Tongue (tissue), 2 donors: ENCODE measurements around the gene AQP12A. TPM values are rescaled to one million over a fixed set of nuclear protein-coding genes. Genes with fewer than 3 reads are reported as not detected.

ENCODE experiments used
- DNase-seq: peaks from one replicate; pipeline ENCODE4 v3.0.0-alpha.2; 2015
- total RNA-seq: library from RNA; depleted of rRNA; stranded (reverse); fragments of >200 nt; gene quantifications from one replicate; pipeline ENCODE4 v1.2.3, GENCODE V29; 2014

Gene AQP12A
- total RNA-seq, 1 donor from 2014 or later, result not detected

- no peak for DNase-seq
Measured at GRCh38 chr2:240708457-240708856, 16.8 kb downstream of the AQP12A start.

- no peak for DNase-seq
Measured at GRCh38 chr2:240711296-240711695, 19.6 kb downstream of the AQP12A start.

DNA sequence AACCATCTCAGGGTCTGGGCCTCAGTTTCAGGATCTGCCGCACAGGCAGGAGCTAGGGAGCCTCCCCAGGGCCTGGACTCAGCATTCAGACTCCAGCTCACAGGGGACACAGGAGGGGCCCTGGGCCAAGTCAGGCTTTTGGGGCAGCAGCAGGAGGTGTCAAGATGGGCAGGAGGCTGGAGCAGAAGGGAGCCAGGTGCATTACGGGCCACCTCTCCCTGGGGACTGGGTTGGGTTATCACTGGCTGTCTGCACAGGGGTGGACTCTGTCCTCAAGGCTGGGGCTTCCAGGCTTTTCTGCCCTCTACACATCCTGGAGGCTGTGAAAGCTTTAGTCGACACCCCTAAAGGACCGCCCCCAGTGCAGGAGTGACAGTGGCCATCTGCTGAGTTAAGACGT, 20.0 kb downstream of the AQP12A start:
- no peak for DNase-seq

DNA sequence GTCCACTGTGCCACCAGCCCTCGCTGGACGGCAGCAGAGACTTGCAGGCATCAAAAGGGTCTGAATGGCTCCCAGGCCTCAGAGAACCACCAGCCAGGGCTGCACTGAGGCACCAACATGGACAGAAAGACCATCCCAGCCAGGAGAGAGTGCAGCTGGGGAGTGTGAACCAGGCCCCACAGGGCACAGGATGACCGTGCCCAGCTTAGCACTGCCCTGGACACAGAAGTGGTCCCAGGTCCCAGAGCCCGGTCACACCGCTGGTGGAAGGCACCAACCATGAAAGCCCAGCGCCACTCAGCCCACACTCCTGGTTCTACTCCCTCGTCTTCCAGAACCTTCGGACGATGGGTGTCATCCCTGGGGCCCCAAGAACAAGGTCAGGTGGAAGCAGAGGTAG, 20.5 kb downstream of the AQP12A start:
- no peak for DNase-seq

- no peak for DNase-seq
Measured at GRCh38 chr2:240713071-240713927, 21.6 kb downstream of the AQP12A start.

GRCh38 chr2:240713928-240714746, 22.5 kb downstream of the AQP12A start:
- DNase-seq, result no peak

DNA sequence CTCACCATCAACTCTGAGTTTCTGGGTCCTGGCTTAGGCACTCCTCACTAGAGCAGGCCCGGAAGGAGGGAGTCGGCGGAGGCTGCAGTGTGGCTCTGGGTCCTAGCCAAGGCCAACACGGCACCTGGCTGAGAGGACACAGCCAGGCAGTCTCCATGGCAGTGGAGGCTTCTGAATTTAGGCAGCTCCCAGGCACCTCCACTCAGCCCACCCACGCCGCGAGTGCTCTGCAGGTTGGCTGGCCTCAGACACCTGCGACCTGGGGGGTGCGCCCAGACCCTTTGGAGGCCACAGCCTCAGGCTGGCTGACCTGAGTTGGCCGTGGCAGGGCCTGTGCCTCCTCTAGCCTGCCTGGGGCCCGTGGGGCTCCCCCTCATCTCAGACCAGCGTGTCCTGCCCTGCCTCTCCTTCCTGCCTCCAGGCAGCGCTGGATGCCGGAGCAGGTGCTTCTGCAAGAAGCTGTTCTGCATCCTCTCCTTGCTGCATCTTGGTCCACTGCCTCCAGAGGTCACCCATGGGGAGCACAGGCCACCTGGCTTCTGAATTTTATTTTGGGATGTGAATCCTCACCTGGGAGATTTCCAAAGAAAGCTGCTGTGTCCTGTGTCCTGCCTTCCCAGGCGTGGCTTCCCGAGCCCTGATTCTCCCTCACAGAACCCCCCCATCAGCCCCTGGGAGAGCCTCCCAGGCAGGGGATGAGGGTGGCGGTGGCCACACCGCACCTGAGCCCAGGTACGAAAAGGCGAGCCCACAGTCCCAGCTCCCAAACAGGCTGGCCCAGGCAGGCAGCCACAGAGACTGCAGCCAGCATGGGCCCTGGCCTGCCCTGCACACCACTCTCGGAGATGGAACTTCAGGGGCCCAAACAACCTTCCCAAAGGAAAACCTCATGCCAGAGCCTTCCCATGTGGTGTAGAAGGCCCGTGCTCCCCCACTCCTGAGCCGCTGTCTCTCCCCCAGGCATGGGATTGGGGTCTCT, 23.4 kb downstream of the AQP12A start:
- DNase-seq, result no peak

- no peak for DNase-seq
Measured at GRCh38 chr2:240716130-240716798, 24.6 kb downstream of the AQP12A start.

DNA sequence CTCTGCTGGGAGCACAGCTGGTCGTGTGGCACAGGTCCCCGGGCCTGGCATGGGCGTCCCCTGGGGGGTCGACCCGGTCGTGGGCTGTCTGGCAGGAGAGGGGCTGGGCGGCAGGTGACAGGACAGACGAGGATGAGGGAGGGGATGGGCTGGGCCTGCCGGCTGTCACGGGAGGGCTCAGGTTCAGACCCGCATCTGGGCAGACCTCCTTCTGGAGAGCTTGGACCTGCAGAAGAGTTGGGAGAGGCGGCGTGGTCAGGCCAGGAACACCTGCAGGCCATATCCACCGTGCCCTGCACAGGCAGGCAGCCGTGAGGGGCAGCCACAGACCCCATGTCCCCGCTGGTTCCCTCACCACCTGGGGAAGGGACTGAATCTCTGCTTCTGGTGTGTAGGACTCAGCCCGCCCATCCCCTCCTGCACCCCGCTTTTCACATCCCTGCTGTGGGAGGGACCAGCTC, 25.5 kb downstream of the AQP12A start:
- no peak for DNase-seq

GRCh38 chr2:240717681-240718581, 26.3 kb downstream of the AQP12A start:
- DNase-seq, result no peak

GRCh38 chr2:240718896-240719490, 27.3 kb downstream of the AQP12A start:
- no peak for DNase-seq

GRCh38 chr2:240719676-240720545, 28.2 kb downstream of the AQP12A start:
- DNase-seq, result no peak

DNA sequence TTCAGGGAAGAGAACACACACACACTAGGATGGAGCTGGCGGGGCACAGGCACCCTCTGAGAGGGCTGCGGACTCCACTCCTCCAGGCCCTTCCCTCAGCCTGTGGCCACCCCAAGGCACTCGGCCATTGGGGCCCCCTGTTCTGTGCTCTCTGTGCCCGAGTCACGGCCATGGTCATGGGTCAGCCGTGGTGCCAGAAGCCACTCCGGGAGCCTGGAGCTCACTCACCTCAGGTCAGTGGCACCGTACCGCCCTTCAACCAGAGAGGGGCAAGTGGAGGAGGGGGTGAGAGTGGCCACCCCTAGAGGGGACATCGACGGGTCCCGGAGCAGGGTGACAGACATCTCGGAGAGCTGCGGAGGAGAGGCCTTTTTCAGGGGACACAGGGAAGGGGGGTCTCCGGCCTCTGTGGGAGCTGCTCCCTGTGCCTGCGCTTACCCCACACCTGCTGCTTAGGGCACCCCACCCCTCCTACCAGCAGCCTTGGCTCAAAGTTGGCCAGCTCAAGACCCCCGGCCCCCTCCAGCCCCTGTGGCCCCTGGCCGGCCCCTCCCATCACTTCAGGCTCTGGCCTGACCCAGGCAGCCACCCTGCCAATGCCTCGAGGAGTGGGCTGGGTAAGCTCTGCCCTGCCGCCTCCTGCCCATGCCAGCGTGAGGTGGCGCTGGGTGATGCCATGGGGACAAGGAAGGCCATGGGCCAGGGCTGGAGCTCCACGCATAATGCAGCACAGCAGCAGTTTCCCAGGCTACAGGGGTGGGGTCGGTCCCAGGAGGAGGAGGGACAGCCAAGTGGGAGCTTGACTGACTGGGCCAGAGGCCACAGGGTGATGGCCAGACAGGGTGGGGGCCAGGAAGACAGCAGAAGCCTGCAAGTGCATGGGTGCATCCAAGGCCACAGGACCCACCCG, 29.3 kb downstream of the AQP12A start:
- no peak for DNase-seq

GRCh38 chr2:240721596-240722180, 30.0 kb downstream of the AQP12A start:
- DNase-seq, result no peak

- DNase-seq, result no peak
Measured at GRCh38 chr2:240722376-240722775, 30.7 kb downstream of the AQP12A start.

GRCh38 chr2:240722796-240723735, 31.4 kb downstream of the AQP12A start:
- DNase-seq, result no peak
